Measurements from ENCODE around the gene RNASE11.

GRCh38 chr14:20560961-20561360 is 26.8 kb downstream of the RNASE11 start, which contains the start of gene RNASE9:
- no peak for TF ChIP-seq CTCF (conservative IDR thresholded peaks at IDR 0.05; ENCODE audit: low read length)
- TF ChIP-seq EZH2phosphoT487 (IDR thresholded peaks at IDR 0.05; ENCODE audit: borderline replicate concordance, low read depth, low read length), result no peak
